HepG2 (cell line): ENCODE results near the gene VAMP5. TPM values are rescaled to one million over a fixed set of nuclear protein-coding genes. Genes with fewer than 3 reads are reported as not detected.
A peak's percentile ranks its signal among the peaks of the same experiment; 100 is the strongest.

ENCODE experiments used
- ATF4 ChIP-seq, 2 experiments: fragments of 450-650 bp in 1 of 2; sonication (generic) in 1 of 2; formaldehyde crosslinking; IDR thresholded peaks; 2 replicates each; pipeline versions ENCODE4 v1.5.0 to v1.8.0; 2020 to 2022; ENCODE audit warnings: mild to moderate bottlenecking in 1 of 2, missing genetic modification reagents in 1 of 2
- BHLHE40 ChIP-seq: IDR thresholded peaks from 2 replicates; pipeline ENCODE4 v1.6.1; 2011; ENCODE audit warnings: low read length, improper control_type of control experiment
- DMAP1 ChIP-seq: IDR thresholded peaks from 2 replicates; pipeline ENCODE4 v1.6.1; 2016
- FOXP4 ChIP-seq: sonication (generic); formaldehyde crosslinking; IDR thresholded peaks from 2 replicates; pipeline ENCODE4 v1.4.0; 2020; ENCODE audit warnings: missing genetic modification reagents
- JDP2 ChIP-seq: sonication (generic); formaldehyde crosslinking; IDR thresholded peaks from 2 replicates; pipeline ENCODE4 v1.8.1; 2022; ENCODE audit warnings: missing genetic modification reagents, borderline replicate concordance
- MAF1 ChIP-seq: sonication (generic); formaldehyde crosslinking; IDR thresholded peaks from 2 replicates; pipeline ENCODE4 v1.5.0; 2020; ENCODE audit warnings: missing genetic modification reagents, borderline replicate concordance
- NAIF1 ChIP-seq: sonication (generic); formaldehyde crosslinking; IDR thresholded peaks from 2 replicates; pipeline ENCODE4 v1.5.0; 2020; ENCODE audit warnings: mild to moderate bottlenecking, missing genetic modification reagents, borderline replicate concordance
- SMAD3 ChIP-seq: sonication (generic); formaldehyde crosslinking; IDR thresholded peaks from 2 replicates; pipeline ENCODE4 v1.4.0; 2020; ENCODE audit warnings: missing genetic modification reagents
- SNRNP70 ChIP-seq: fragments of 200-400 bp; formaldehyde crosslinking; IDR thresholded peaks from 2 replicates; pipeline ENCODE4 v1.6.1; 2017; ENCODE audit warnings: mild to moderate bottlenecking, low read depth, low read length, moderate library complexity
- TEF ChIP-seq: sonication (generic); formaldehyde crosslinking; IDR thresholded peaks from 2 replicates; pipeline ENCODE4 v1.5.0; 2020; ENCODE audit warnings: missing genetic modification reagents
- THRA ChIP-seq: sonication (generic); formaldehyde crosslinking; IDR thresholded peaks from 2 replicates; pipeline ENCODE4 v1.4.0; 2020; ENCODE audit warnings: missing genetic modification reagents, borderline replicate concordance
- ZBTB20 ChIP-seq: sonication (generic); formaldehyde crosslinking; IDR thresholded peaks from 2 replicates; pipeline ENCODE4 v1.8.1; 2023; ENCODE audit warnings: missing genetic modification reagents, low read depth, mild to moderate bottlenecking, borderline replicate concordance
- ZBTB7B ChIP-seq: sonication (generic); formaldehyde crosslinking; IDR thresholded peaks from 2 replicates; pipeline ENCODE4 v1.4.0; 2020; ENCODE audit warnings: missing genetic modification reagents
- ZC3H13 ChIP-seq: sonication (generic); formaldehyde crosslinking; IDR thresholded peaks from 2 replicates; pipeline ENCODE4 v1.8.1; 2023; ENCODE audit warnings: mild to moderate bottlenecking, missing genetic modification reagents, moderate library complexity
- ZNF430 ChIP-seq: sonication (generic); formaldehyde crosslinking; IDR thresholded peaks from 2 replicates; pipeline ENCODE4 v1.9.0; 2021; ENCODE audit warnings: mild to moderate bottlenecking, missing genetic modification reagents
- ZNF44 ChIP-seq: sonication (generic); formaldehyde crosslinking; IDR thresholded peaks from 2 replicates; pipeline ENCODE4 v1.5.1; 2020; ENCODE audit warnings: mild to moderate bottlenecking, missing genetic modification reagents
- ZNF770 ChIP-seq: sonication (generic); formaldehyde crosslinking; IDR thresholded peaks from 2 replicates; pipeline ENCODE4 v1.5.0; 2020; ENCODE audit warnings: mild to moderate bottlenecking, missing genetic modification reagents
- ZNF776 ChIP-seq: sonication (generic); formaldehyde crosslinking; IDR thresholded peaks from 2 replicates; pipeline ENCODE4 v1.4.0; 2020; ENCODE audit warnings: mild to moderate bottlenecking, missing genetic modification reagents
- ZNF777 ChIP-seq: sonication (generic); formaldehyde crosslinking; IDR thresholded peaks from 2 replicates; pipeline ENCODE4 v1.4.0; 2020; ENCODE audit warnings: missing genetic modification reagents
- ZUFSP ChIP-seq: sonication (generic); formaldehyde crosslinking; IDR thresholded peaks from 2 replicates; pipeline ENCODE4 v1.9.0; 2021; ENCODE audit warnings: missing genetic modification reagents, mild to moderate bottlenecking, borderline replicate concordance
- polyA plus RNA-seq, 8 experiments: library from polyadenylated mRNA; depleted of rRNA in 3 of 8; stranded (reverse) in 7 of 8; unstranded in 1 of 8; fragments of >200 nt; fragmentation: Illumina TruSeq in 4 of 8; extraction: Trizol in 4 of 8; gene quantifications; 2 replicates each; pipeline versions ENCODE4 v1.2.1 to v1.2.3, GENCODE V29; 2011 to 2016; ENCODE audit warnings: low read depth in 4 of 8, missing spikeins in 1 of 8, mixed read lengths in 1 of 8; ENCODE audit not compliant: insufficient read depth in 1 of 8
- total RNA-seq, 5 experiments: library from RNA; depleted of rRNA; stranded (reverse); fragments of >200 nt; fragmentation: Illumina TruSeq; extraction: Trizol; gene quantifications; 2 replicates each; pipeline ENCODE4 v1.2.3, GENCODE V29; 2016; ENCODE audit warnings: low read depth in 1 of 5

Gene VAMP5
- total and polyA plus RNA-seq, 2 of the 13 experiments (the other 11 are each of a cell fraction or from before 2014, with no cell fraction given): 7.2 to 56.7 TPM

- no peak for TF ChIP-seq ZUFSP
- peak; percentile 66; the same call in 1 of the 2 replicates for TF ChIP-seq JDP2 (CRISPR knock-in tag)
- TF ChIP-seq MAF1 (CRISPR knock-in tag): peak; percentile 96
- no peak for TF ChIP-seq SNRNP70
- TF ChIP-seq ATF4 (CRISPR knock-in tag; IDR thresholded peaks at IDR 0.05): peak in 1 of 2 experiments; percentile 64; a peak in 2 of 4 replicates
- TF ChIP-seq ZNF44 (CRISPR knock-in tag): peak; percentile 86
- peak; percentile 71 for TF ChIP-seq THRA
- peak; percentile 74 for TF ChIP-seq ZNF777 (CRISPR knock-in tag)
- peak; percentile 68 for TF ChIP-seq FOXP4 (CRISPR knock-in tag)
- peak; percentile 77 for TF ChIP-seq SMAD3
- peak; percentile 96 for TF ChIP-seq BHLHE40
- peak; percentile 98 for TF ChIP-seq ZBTB7B (CRISPR knock-in tag)
- TF ChIP-seq NAIF1 (CRISPR knock-in tag): no peak; the same call in 1 of the 2 replicates
- TF ChIP-seq ZNF430: no peak; the same call in 1 of the 2 replicates
- peak; percentile 51 for TF ChIP-seq ZNF770 (CRISPR knock-in tag)
- peak; percentile 78; the same call in 1 of the 2 replicates for TF ChIP-seq TEF (CRISPR knock-in tag)
- TF ChIP-seq ZNF776 (CRISPR knock-in tag): peak; percentile 79; the same call in 1 of the 2 replicates
- peak; percentile 54; the same call in 1 of the 2 replicates for TF ChIP-seq ZBTB20 (CRISPR knock-in tag)
- TF ChIP-seq DMAP1 (CRISPR knock-in tag): peak; percentile 97
- peak; percentile 96 for TF ChIP-seq ZC3H13 (CRISPR knock-in tag)
Observed at GRCh38 chr2:85538507-85539360, 45.5 kb upstream of the VAMP5 start, which contains the start of gene MAT2A (continued).
